SK-N-SH (cell line): ENCODE measurements around the gene XAGE5. TPM values are rescaled to one million over a fixed set of nuclear protein-coding genes. Genes with fewer than 3 reads are reported as not detected.
A peak's percentile ranks its signal among the peaks of the same experiment; 100 is the strongest.
"Not testable (repeated sequence)": the region's sequence is repeated elsewhere in the genome, so short reads cannot be mapped to it uniquely, and the experiment has no call there.

ENCODE experiments used
- CTCF ChIA-PET: fragments of 300-600, 350-600 bp; formaldehyde crosslinking; extraction: SDS; loops from one replicate; lab custom pipeline; 2021; lab: Yijun Ruan, JAX
- POLR2A ChIA-PET: fragments of 350-600 bp; sonication (Branson Sonifier 250); formaldehyde crosslinking; extraction: SDS; loops from one replicate; lab custom pipeline; 2020; ENCODE audit warnings: antibody characterized with exemption, inconsistent platforms; lab: Yijun Ruan, JAX
- DNase-seq: peaks from one replicate; pipeline ENCODE4 v3.0.0; 2012
- H2AFZ ChIP-seq: fragments of 200-600 bp; sonication (generic); 2 replicates; pipeline ENCODE4 v1.8.1; 2016; ENCODE audit warnings: antibody characterized with exemption, mild to moderate bottlenecking, low read depth
- H3F3A ChIP-seq: fragments of 200-600 bp; sonication (generic); replicated peaks from 2 replicates; pipeline ENCODE3; 2016; ENCODE audit warnings: antibody characterized with exemption, mild to moderate bottlenecking; ENCODE audit not compliant: insufficient read depth
- H3K27ac ChIP-seq, 2 experiments: fragments of 200-500 bp in 1 of 2; fragments of 200-600 bp in 1 of 2; sonication (Bioruptor generic) in 1 of 2; sonication (generic), shearing (Covaris generic) in 1 of 2; 2 replicates each; pipeline versions ENCODE4 v1.5.1 to v1.6.1; 2014 to 2016; ENCODE audit warnings: low read depth in 2 of 2, inconsistent platforms in 1 of 2, low read length in 1 of 2, mild to moderate bottlenecking in 1 of 2, mixed read lengths in 1 of 2
- H3K27me3 ChIP-seq: fragments of 200-600 bp; sonication (generic), shearing (Covaris generic); 2 replicates; pipeline ENCODE4 v1.6.1; 2016; ENCODE audit warnings: mixed run types; ENCODE audit not compliant: insufficient read depth
- H3K36me3 ChIP-seq, 2 experiments: fragments of 200-500 bp in 1 of 2; fragments of 200-600 bp in 1 of 2; sonication (Bioruptor generic) in 1 of 2; sonication (generic) in 1 of 2; replicated peaks in 1 of 2; 2 replicates each; pipeline versions ENCODE3 to v1.5.1; 2014 to 2016; ENCODE audit warnings: low read length in 1 of 2, mild to moderate bottlenecking in 1 of 2; ENCODE audit not compliant: insufficient read depth in 2 of 2, control insufficient read depth in 1 of 2
- H3K4me1 ChIP-seq, 2 experiments: fragments of 200-500 bp in 1 of 2; fragments of 200-600 bp in 1 of 2; sonication (Bioruptor generic) in 1 of 2; sonication (generic), shearing (Covaris generic) in 1 of 2; 2 replicates each; pipeline versions ENCODE4 v1.5.1 to v1.6.1; 2014 to 2016; ENCODE audit warnings: low read depth in 1 of 2, low read length in 1 of 2, mixed run types in 1 of 2; ENCODE audit not compliant: insufficient read depth in 2 of 2, control insufficient read depth in 1 of 2
- H3K4me2 ChIP-seq: fragments of 200-600 bp; sonication (generic), shearing (Covaris generic); 2 replicates; pipeline ENCODE4 v1.6.1; 2017; ENCODE audit warnings: mixed run types
- H3K4me3 ChIP-seq, 2 experiments: fragments of 200-500 bp in 1 of 2; fragments of 200-600 bp in 1 of 2; sonication (Bioruptor generic) in 1 of 2; sonication (generic), shearing (Covaris generic) in 1 of 2; 2 replicates each; pipeline versions ENCODE4 v1.5.1 to v1.8.1; 2014 to 2016; ENCODE audit warnings: low read depth in 2 of 2, inconsistent platforms in 1 of 2, low read length in 1 of 2, mild to moderate bottlenecking in 1 of 2, mixed read lengths in 1 of 2, moderate library complexity in 1 of 2
- H3K79me2 ChIP-seq: fragments of 200-600 bp; sonication (generic); 2 replicates; pipeline ENCODE4 v1.8.1; 2017; ENCODE audit warnings: mild to moderate bottlenecking; ENCODE audit not compliant: insufficient read depth
- H3K9ac ChIP-seq: fragments of 200-600 bp; sonication (generic); 2 replicates; pipeline ENCODE4 v1.6.1; 2017; ENCODE audit warnings: mixed run types
- H3K9me2 ChIP-seq: fragments of 200-600 bp; sonication (generic); 2 replicates; pipeline ENCODE4 v1.6.1; 2017; ENCODE audit warnings: mixed run types
- H3K9me3 ChIP-seq: fragments of 200-600 bp; sonication (generic); 2 replicates; pipeline ENCODE4 v1.6.1; 2017; ENCODE audit warnings: mixed run types, mild to moderate bottlenecking, moderate library complexity
- H4K20me1 ChIP-seq: fragments of 200-600 bp; sonication (generic); 2 replicates; pipeline ENCODE4 v1.6.1; 2017; ENCODE audit warnings: mild to moderate bottlenecking, mixed run types; ENCODE audit not compliant: insufficient read depth
- CTCF ChIP-seq: fragments of 200-600 bp; sonication (generic); IDR thresholded peaks from 2 replicates; pipeline ENCODE4 v1.6.1; 2017; ENCODE audit warnings: antibody characterized with exemption, mild to moderate bottlenecking, moderate library complexity
- ELF1 ChIP-seq: IDR thresholded peaks from 2 replicates; pipeline ENCODE4 v1.4.0; 2012
- JUND ChIP-seq: IDR thresholded peaks from 2 replicates; pipeline ENCODE4 v1.4.0; 2012
- POLR2AphosphoS5 ChIP-seq: IDR thresholded peaks from 2 replicates; pipeline ENCODE4 v1.6.1; 2012; ENCODE audit warnings: low read depth, low read length
- RAD21 ChIP-seq: IDR thresholded peaks from 2 replicates; pipeline ENCODE4 v1.6.1; 2012; ENCODE audit warnings: mild to moderate bottlenecking, low read length
- REST ChIP-seq: IDR thresholded peaks from 2 replicates; pipeline ENCODE4 v1.6.1; 2012; ENCODE audit warnings: mild to moderate bottlenecking, low read depth, low read length, moderate library complexity
- RFX5 ChIP-seq: IDR thresholded peaks from 2 replicates; pipeline ENCODE4 v1.6.1; 2012; ENCODE audit warnings: mild to moderate bottlenecking, improper control_type of control experiment, low read length
- TCF12 ChIP-seq: IDR thresholded peaks from 2 replicates; pipeline ENCODE4 v1.4.0; 2012
- TEAD4 ChIP-seq: IDR thresholded peaks from 2 replicates; pipeline ENCODE4 v1.4.0; 2012; ENCODE audit warnings: mild to moderate bottlenecking, borderline replicate concordance; ENCODE audit not compliant: insufficient read depth
- USF2 ChIP-seq: fragments of 150-350 bp; IDR thresholded peaks from 2 replicates; pipeline ENCODE4 v1.6.1; 2017; ENCODE audit warnings: antibody characterized with exemption, low read length, low read depth, borderline replicate concordance
- YY1 ChIP-seq: IDR thresholded peaks from 2 replicates; pipeline ENCODE4 v1.4.0; 2012; ENCODE audit warnings: low read depth, mild to moderate bottlenecking
- WGBS: methylation state at CpG from one replicate; pipeline ENCODE4 v1.1.6; 2017; ENCODE audit warnings: low lambda C conversion rate; 5-methylcytosine and 5-hydroxymethylcytosine counted together
- polyA plus RNA-seq, 3 experiments: library from polyadenylated mRNA; depleted of rRNA; stranded (reverse); fragments of >200 nt; gene quantifications; 2 replicates each; pipeline ENCODE4 v1.2.3, GENCODE V29; 2012
- TF ChIP-seq, protein P1 (sequence below): IDR thresholded peaks from 2 replicates; pipeline ENCODE4 v1.4.0; 2012; ENCODE audit warnings: low read depth
- TF ChIP-seq, protein P2 (sequence below): IDR thresholded peaks from 2 replicates; pipeline ENCODE4 v1.4.0; 2012; ENCODE audit warnings: low read depth, borderline replicate concordance
- TF ChIP-seq, protein P3 (sequence below): fragments of 150-350 bp; IDR thresholded peaks from 2 replicates; pipeline ENCODE4 v1.6.1; 2016; ENCODE audit warnings: mild to moderate bottlenecking, low read depth, low read length

The XAGE5 gene
- polyA plus RNA-seq, 1 of the 3 experiments (the other 2 are of a cell fraction) = not detected

DNA sequence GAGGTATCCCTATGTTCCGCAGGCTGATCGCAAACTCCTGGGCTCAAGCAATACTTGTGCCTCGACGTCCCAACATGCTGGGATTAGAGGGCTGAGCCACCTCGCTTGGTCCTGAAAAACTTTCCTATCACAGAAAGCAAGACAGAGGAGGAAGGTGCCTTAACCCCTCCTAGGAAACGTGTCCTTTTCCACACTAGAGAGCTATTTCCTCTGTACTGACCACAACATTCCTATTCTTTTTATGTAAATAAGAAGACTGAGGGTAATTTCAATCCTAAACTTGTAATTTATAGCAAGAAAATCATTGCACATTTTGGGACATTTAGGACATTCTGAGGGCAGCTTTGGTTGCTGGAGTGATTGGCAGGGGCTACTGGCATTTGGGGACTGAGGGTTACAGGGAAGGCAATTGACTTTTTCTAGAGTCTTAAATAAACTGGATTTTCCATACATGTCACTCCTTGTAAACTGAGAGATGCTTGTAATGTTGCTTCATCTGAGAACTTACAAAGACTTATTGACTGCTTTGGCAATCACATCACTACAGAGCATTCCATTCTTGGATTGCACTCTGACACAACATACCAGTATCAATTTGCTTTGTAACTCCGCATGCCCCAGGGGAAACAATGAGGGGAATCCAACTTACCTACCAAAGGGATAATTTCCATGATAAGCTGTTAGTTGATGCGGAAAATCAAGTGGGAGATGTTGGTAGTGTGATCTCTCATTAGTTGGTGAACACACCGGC lies 41.2 kb downstream of the XAGE5 start:
- Histone ChIP-seq H3F3A (no peaks in the 10 kb centered on the region), H3K79me2 (no peaks in the 10 kb centered on the region), H3K27ac (no peak overlapping the region), H3K36me3 (no peaks in the 10 kb centered on the region), H3K9me3 (no peaks in the 10 kb centered on the region), H2AFZ (no peak overlapping the region), H3K4me2 (peak overlapping the region; percentile 67), H4K20me1 (no peaks in the 10 kb centered on the region), H3K9ac (no peak overlapping the region), H3K4me3 (no peak overlapping the region), H3K9me2 (no peaks in the 10 kb centered on the region)
- POLR2A ChIA-PET = no interaction called here
- WGBS = 6% methylated on average over 9 of the region's 9 CpGs
- no peak for TF ChIP-seq CTCF
- TF ChIP-seq, protein P1, sequence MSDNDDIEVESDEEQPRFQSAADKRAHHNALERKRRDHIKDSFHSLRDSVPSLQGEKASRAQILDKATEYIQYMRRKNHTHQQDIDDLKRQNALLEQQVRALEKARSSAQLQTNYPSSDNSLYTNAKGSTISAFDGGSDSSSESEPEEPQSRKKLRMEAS = no peak
- no peak for TF ChIP-seq POLR2AphosphoS5
- TF ChIP-seq, protein P2, sequence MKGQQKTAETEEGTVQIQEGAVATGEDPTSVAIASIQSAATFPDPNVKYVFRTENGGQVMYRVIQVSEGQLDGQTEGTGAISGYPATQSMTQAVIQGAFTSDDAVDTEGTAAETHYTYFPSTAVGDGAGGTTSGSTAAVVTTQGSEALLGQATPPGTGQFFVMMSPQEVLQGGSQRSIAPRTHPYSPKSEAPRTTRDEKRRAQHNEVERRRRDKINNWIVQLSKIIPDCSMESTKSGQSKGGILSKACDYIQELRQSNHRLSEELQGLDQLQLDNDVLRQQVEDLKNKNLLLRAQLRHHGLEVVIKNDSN = no peak
- TF ChIP-seq REST = no peak
- no peak for TF ChIP-seq ELF1
- no peak for TF ChIP-seq JUND
- TF ChIP-seq, protein P3, sequence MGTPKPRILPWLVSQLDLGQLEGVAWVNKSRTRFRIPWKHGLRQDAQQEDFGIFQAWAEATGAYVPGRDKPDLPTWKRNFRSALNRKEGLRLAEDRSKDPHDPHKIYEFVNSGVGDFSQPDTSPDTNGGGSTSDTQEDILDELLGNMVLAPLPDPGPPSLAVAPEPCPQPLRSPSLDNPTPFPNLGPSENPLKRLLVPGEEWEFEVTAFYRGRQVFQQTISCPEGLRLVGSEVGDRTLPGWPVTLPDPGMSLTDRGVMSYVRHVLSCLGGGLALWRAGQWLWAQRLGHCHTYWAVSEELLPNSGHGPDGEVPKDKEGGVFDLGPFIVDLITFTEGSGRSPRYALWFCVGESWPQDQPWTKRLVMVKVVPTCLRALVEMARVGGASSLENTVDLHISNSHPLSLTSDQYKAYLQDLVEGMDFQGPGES = no peak
- TF ChIP-seq TCF12 = no peak
- no peak for TF ChIP-seq YY1
- no peak for TF ChIP-seq RFX5
- TF ChIP-seq USF2 = no peak
- TF ChIP-seq RAD21 = no peak
- no peak for TF ChIP-seq TEAD4
- TF ChIP-seq, all 33 proteins: peak for 0
- no peak for DNase-seq
- peaks cover 22% of the 10 kb centered on the region; the same call in 1 of the 2 replicates for H3K27me3 ChIP-seq
- H3K4me1 ChIP-seq = no peaks in the 10 kb centered on the region
- CTCF ChIA-PET = interaction anchor here (0.7 kb wide), 1 partner anchor 628 kb away, joined by 4 read pairs; no protein-coding TSS in a partner anchor

DNA sequence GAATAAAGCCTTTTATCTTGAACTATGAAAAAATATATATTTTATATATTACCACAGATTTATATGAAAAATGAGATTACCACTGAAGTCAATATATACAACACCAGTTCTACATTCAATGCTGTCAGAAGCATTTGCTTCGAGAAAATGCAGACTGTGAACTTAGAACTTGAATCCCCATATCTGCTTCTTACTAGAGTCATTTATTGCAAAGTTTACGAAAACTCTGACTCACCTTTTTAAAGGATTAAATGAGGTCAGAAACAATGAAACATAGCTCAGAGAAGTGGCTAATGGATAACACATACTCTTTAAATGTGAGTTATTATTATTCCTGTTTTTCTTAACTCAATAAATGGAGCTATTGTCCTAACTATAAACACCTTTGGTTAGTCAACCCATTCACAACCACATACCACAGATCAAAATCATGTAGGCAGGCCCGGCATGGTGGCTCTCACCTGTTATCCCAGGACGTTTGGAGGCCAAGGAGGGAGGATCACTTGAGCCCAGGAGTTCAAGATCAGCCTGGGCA lies 46.0 kb downstream of the XAGE5 start:
- H3K4me1 ChIP-seq, H3K4me2 ChIP-seq, H3F3A ChIP-seq, DNase-seq, H2AFZ ChIP-seq, H3K79me2 ChIP-seq, H4K20me1 ChIP-seq, H3K9me2 ChIP-seq, H3K27ac ChIP-seq, H3K4me3 ChIP-seq, H3K9ac ChIP-seq, H3K36me3 ChIP-seq, H3K27me3 ChIP-seq, H3K9me3 ChIP-seq, POLR2A ChIA-PET: not testable (repeated sequence)
- CTCF ChIA-PET = interaction anchor here (1.1 kb wide), 1 partner anchor 18 kb away, joined by 3 read pairs; no protein-coding TSS in a partner anchor
- WGBS = 2% methylated on average over 4 of the region's 4 CpGs
